GM23248 (cell line): ENCODE results near the gene ANTXRL.

Experiments used
- EZH2 ChIP-seq: fragments of 200-600 bp; sonication (generic); IDR thresholded peaks from 2 replicates; pipeline ENCODE4 v1.6.1; 2018; ENCODE audit warnings: antibody characterized with exemption, mild to moderate bottlenecking; ENCODE audit not compliant: insufficient read depth, poor library complexity, severe bottlenecking
- EZH2phosphoT487 ChIP-seq: fragments of 200-600 bp; sonication (generic); IDR thresholded peaks from 2 replicates; pipeline ENCODE4 v1.6.1; 2018; ENCODE audit warnings: antibody characterized with exemption, moderate library complexity, mild to moderate bottlenecking, low read depth; ENCODE audit not compliant: insufficient read depth

GRCh38 chr10:46285966-46286620 lies 704 bp upstream of the ANTXRL start:
- no peak for TF ChIP-seq EZH2
- no peak for TF ChIP-seq EZH2phosphoT487
